HG02938 (cell line): ENCODE results near the gene NAT9.

Experiments
- ATAC-seq: cut with Tn5 transposase; IDR thresholded peaks from one replicate; pipeline ENCODE4 v1.9.1; 2021; ENCODE audit warnings: mild to moderate bottlenecking, moderate library complexity; ENCODE audit not compliant: unreplicated experiment

The NAT9 gene

DNA sequence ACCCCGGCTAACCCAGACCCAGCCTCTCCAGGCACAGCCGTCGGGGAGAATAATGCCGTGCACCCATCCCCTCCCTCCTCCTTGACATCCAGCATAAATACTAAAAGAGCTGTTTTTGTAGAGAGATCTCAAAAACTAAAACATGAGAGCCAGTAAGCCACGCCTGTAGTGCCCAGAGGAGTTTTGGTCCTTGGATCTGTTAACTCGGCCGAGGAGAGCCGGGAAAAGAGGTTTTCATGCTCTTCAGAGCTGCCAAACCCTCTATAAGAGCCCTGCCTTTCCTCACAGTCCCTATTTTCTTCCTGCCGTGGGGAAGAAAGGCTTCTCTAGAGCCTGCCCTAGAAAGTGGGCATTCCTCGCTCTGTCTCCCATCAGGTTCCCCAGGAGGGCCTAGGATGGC, 30.2 kb upstream of the NAT9 start:
- no peak for ATAC-seq

DNA sequence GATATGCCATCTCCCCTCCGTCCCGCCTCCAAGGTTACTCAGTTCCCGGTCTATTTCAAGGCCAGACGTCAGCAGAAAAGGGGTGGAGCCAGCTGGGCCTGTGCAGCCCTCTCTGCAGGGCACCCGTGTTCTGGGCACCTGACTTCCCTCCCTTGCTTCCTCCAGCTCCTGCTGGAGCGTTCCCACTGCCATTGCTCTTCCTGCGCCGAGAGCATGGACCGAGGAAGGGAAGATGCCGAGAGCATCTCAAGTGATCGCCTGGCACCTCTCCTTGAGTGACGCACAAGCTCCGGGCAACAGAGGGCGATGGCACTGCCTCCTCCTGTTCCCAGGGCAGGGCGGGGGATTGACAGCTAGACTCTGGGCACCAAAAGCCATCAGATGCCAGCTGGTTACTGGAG, 29.4 kb upstream of the NAT9 start:
- ATAC-seq, result no peak

DNA sequence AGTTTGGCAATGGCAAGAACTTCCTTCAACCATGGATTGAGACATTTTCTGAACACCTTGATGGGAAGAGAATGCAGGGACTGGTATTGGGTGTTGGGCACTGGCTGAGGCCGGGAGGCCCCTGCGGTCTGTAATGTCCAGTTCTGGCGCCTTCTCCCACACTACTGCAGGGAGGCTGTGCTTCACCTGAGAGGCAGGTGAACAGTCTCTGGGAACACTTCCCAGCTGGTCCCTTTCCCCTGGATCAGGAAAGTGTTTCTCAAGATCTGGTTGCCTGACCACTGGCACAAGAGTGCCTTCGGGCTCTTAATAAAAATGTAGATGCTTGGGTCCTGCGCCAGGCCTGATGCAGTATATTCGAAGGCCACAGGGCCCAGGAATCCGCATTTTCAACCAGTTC, 28.5 kb upstream of the NAT9 start:
- no peak for ATAC-seq

DNA sequence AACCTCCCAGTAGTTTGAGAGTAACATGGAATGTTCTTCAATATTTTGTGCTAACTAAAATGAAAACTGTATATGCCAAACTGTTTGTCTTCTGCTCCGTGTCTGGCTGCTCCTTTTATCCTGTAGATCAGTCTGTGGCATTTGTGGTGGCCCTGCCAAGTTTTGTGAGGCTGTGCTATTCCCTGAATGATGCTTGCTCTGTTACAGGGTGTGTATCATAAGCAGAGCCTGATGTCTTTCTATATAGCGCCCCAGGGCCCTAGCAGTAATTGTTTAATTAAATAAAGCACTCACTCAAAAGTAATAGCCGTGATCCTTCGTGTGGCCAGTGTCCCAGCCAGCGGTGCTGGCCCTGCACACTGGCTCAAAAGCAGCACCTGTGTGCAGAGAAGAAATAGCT, 27.8 kb upstream of the NAT9 start:
- no peak for ATAC-seq

DNA sequence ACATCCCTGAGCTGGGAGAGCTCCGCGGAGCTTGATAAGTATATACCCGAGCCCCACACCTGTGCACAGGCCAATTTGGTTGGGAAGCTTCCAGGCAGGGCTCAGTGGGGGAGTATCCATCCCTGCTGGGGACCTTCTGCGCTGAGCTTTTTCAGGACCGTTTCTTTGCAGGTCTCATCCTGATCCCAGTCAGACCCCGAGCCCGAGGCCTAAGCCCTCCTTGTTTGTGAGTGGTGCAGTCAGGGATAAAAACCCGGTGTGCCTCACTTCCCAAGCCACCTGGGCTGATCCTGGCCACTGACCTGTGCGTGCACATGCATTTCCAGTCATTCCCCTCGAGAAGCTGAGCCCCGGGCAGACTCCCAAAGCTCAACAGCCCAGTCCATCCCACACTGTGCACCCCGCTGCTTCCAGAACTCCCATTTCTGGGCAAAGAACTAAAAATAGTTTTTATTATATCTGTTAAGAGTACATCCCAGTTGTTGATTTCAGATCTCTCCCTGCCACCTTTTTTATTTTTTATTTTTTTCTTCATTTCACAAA, 27.3 kb upstream of the NAT9 start:
- ATAC-seq, result no peak

DNA sequence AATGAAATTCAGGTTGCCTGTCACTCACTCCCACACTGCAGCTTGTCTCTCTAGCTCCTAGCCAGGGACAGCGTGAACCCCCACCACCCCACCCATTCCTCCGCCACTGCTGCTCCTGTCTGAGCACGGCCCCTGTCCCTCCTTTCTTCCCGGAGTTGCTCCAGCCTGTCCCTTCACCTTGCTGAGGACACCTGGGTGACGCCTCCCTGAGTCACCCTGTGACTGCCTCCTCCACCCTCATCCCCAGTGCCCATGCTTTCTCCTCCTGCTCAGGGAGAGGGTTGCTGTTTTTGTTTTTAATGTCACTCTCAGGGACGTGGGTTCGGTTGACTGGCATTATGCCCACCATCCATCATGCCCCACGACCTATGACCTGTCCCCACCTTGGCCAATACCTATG, 25.8 kb upstream of the NAT9 start:
- no peak for ATAC-seq

DNA sequence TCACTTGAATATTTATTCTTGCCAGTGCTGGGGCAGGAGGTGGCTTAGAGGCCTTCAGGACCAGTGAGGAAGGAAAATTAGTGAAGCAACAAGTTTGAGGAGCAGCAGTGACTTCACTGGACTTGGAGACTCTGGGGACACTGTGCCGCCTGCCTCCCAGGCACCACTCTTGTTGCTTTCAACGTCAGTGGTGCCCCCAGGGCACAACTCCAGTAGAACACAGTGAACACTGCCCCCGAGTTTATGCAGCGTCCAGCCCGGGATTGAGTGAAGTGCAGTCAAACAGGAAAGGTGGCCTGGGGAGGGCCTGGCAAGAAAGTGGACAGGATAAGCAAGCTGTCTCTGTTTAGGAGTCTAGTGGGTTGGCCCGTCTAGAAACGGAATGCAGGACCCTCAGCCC, 24.4 kb upstream of the NAT9 start:
- ATAC-seq, result no peak

DNA sequence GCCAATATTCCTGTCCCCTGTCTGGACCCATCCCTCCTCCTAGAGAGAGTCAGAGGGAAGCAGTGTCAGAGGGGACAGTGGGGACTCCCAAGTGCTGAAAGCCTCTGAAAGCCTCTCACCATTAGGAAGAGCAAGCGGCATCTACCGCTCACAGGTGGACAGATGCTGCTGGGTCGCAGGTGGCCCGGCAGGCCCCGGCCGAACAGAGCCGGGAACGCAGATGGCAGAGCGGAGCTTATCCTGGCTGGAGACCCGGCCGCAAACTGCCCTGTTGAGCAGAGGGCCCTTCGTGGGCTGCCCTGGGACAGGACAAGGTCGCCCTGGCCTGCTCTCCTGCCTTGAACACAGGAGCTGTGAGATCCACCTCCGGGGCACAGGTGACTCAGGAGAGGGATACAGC, 23.0 kb upstream of the NAT9 start:
- ATAC-seq, result no peak

DNA sequence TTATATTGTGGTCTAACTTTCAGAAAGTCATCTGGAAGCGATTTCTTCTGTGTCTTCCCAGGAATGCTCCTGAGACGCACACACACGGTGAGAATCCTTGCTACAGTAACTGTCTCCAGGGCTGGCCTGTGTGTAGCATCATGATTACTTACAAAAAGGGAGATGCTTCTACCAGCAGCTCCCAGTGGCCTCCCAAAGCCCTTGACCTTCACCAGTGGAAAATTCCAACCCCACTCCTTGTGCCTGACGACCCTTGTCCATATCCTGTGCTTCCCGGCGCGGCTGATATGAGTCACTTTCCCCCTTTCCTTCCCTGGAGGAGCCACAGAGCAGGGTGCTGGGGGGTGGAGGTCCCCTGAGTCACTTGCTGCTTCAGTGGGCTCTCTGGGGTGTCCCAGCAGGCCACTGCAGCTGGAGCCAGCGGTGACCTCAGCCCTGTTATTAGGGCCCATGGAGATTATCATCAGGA, 22.1 kb upstream of the NAT9 start:
- no peak for ATAC-seq

DNA sequence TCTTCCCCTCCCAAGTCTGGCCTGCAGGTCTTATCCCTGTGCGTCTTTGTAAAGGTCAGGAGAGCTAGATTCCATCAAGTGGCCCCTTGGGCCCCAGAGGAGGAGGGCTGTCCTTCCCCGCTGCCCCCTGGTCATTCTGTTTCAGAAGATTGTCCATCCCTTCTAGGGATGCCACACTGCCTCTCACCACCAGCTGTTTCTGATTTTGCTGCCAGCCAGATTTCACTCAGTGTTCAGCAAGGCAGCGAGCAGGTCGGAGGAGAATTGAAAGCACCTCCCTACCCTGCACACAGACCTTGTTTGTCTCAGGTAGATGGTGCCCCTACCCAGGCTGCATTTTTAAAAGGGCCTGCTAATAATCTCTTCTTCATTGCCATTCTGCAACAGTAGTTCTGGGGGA, 21.7 kb upstream of the NAT9 start:
- no peak for ATAC-seq

DNA sequence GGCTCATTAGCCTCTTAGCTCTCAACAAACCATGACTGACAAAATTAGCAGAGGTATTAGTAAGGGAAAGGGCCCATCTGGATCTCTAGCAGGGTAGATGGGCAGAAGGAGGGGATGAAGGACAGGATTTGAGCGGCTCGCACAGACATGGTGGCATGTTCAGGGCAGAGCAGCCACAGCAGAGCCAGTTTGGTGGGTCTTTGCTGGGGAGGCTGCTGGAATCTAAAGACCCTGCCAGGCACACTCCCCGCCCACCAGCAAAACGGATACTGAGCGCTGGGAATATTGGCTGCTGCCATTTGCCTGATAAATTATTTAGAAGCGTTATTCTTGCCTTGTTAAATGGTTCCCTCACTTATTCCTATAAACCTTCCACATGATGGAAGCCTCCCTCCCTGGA, 20.7 kb upstream of the NAT9 start:
- ATAC-seq, result no peak

DNA sequence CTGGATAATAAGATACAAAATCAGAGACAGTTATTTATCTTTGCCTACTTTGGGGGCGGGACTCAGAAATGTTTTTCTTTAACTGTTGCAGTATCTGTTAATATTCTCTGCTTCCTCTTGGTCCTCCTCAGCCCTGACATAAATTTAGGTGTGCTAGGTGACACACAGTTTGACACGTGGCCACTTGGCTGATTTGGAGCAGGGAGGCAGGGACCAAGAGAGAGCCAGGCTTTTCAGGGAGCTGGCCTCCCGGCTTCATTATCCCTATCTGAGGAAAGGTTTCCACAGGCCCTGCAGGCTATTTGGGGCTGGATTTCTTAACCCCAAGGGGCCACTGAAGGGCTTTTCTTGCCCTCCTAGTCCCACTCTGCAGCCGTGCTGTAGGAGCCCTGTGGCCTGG, 20.1 kb upstream of the NAT9 start:
- no peak for ATAC-seq

DNA sequence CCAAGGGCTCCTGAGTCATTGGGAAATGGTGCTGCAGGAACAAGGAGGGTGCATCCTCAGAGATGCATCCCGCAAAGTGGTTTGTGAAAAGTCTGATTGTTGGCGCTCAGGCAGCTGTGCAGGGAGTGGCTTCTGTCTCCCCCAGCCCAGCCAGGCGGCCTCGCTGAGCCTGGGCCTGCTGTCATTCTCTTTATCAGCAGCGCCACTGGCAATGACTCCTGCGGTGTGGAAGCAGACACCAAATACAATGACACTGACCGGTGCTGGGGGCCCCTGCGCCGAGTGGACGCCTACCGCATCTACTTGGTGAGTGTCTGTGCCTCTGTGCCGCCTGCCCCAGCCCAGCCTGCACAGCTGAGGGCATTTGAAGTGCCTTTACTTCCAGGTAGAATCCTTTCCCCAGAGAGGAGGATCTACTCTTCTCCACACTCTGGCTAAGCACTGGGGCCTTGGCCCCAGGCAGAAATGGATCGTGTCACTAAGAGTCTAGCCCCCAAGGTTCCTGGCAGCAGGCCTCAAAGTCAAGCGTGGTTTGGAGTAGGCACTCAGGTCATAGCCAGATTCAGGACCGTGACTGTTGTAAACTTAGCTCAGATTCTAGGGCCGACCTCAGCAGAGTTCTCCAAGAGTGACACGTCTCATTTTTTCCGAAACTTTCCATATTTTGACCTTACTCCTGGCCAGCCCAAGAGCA, 19.3 kb upstream of the NAT9 start:
- ATAC-seq, result no peak

DNA sequence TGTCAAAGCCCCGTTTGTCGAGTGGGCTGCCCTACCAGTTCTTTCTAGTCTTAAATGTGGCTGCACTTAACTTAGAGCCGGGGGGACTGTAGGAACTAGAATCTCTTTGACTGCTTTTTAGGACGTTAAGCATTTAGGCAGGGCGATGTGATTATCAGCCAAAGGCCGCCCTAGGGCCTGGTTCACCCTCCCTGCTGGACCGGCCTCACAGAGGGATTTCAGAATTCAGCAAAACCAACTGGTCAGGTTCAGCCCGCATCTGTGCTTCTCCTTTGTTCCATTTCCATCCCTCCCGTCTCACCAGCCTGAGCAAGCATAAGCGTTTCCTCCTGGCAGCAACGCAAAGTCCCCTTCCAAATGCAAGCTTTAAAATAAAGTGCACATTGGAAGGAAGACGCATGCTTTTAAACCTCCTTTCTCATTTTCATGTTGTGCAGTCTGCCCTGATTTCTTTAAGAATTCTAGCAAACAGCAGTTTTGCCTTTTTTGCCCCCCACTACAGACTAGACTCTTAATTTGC, 16.5 kb upstream of the NAT9 start:
- ATAC-seq, result no peak

DNA sequence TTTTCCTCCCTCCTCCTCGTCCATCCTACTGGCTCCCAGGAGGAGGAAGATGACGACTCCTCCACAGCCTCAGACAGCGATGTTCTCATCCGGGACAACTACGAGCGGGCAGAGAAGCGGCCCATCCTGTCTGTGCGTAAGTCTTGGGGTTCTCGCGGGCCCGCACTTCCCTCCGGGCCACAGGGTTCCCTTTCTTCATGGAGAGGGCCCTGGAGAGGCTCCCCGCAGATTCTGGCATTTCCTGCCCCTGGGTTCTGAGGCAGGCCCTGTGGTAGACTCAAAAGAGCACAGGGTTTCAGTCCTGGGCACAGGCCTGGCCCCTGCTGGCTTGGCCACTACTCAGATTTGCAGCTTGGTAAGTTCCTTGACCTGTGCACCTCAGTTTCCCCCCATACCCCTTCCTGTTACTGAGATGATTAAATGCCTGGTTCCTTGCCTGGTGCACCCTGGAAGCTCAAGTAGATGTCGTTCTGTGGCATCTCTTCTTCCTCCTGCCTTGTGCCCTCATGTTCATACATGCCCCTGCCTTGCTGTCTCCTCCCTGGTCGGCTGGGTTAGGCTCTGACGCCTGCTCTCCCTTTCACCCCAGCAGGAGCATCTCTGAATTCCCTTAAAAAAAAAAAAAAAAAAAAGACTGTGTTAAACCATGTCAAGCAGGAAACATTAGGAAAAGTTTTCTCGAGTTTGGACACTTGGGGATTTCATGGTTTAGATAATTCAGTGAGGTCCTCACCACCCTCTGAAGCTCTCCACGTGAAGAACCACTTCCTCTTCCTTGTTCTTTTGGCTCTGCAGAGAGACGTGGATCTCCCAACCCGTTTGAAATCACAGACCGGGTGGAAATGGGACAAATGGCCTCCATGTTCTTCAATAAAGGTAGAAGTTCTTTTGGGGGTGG, 14.3 kb upstream of the NAT9 start:
- ATAC-seq, result no peak

DNA sequence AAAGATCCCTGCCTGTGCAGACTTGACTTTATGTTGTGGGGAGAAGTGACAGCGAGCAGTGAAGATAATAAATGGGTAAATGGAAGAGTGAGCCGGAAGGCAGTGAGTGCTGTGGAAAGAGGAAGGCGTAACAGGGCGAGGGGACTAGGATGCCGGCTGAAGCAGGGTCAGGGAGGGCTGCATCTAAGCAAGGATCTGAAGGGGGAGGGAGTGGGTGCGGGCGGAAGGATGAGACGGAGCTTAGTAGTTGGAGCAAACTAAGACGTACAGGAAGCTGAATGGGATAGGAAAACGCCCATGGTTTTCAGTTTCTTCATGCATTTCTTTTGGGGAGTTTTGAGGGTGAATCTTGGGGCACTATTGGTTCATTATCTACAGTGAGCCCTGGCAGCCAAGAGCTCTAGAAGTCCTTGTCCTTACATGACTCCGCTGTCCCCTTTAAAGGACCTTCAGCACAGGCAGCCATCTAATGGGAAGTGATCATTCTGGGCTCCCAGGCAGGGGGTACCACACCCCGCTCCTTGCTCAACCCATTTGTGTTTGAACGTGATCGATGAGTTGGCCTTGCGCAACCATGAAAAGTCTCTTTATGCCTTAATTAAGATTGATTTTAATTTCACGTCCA, 10.4 kb upstream of the NAT9 start:
- no peak for ATAC-seq

DNA sequence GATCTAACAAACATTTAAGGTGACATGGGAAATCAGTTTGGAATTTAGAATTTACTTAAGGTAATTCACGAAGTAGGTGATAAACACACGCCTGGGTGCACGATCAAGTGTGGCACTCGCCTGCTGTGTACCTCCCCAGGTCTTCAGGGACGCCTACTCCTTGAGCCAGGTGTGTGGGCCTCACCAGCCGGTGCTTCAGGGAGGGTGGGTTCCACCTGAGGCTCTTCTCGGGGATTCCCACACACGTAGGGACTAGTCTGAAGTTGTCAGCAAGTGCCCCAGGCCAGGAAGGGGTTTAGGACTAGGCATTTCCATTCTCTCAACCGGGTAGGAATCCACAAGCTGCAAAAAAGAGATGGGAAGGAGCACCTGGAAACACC, 9.8 kb upstream of the NAT9 start:
- ATAC-seq, result no peak

DNA sequence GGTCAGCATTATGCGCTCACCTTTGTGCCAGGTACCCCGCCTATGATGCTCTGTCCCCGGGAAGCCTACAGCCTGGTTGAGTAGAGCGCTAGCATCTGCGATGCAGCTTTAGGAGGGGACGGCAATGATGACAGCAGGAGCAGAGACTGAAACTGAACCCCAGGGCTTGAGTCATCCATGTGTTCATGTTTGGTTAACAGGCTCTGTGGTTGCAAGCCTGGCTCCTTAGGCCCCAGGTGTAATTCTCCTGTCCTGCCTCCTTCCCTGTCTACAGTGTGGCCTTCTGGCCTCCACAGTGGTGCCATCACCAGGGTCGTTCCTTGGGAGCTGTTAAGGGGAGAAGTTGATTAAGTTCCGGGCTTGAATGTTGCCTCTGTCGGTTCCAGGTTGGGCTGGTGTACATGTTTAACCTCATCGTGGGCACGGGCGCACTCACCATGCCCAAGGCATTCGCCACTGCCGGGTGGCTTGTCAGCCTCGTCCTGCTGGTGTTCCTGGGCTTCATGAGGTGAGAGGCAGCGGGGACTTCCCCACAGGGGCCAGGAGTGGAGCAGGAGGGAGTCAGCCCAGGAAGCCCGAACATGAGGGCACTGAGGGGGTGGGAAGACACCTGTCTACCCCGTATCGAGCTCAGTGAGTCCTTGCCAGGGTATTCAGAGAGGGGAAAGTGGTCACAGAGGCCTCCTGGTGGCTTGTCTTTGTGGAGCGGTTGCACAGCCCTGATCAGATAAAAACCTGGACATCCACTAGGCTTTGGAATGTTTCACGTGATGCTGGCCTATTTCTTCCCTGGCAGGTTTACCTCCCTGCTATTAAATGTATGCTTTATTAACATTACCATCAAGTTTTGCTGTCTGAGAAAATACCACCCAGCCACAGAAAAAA, 9.2 kb upstream of the NAT9 start:
- ATAC-seq, result no peak

DNA sequence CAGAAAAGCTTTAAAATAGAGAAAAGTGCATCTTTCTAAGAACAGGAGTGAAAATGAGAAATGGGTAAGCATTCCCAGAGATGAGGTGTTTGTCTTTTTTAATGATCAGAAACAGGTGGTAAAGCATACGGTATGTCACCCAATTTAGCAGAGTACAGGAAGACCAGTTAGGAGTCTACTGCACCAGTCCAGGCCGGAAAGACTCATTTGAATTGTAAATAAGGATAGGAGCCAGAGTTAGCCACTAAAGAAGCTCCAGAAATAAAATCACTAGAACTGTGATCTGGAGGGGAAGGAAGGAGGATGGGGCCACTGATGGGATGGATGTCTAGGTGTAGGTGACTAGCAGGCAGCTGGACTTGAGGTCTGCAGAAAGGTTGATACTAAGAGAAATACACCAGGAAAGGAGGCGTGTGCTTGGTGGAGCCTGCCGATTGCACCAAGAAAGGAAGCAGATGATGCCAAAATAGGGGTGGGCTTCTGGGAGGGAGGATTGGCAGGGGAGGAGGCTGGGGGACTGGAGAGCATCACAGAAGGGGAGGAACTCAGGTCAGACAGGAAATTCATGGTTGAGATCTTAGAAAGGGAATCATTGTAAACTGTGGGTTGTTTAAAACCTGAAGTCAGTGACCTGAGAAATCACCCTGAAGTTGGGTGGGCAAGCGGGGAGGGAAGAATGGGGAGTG, 8.1 kb upstream of the NAT9 start:
- no peak for ATAC-seq

DNA sequence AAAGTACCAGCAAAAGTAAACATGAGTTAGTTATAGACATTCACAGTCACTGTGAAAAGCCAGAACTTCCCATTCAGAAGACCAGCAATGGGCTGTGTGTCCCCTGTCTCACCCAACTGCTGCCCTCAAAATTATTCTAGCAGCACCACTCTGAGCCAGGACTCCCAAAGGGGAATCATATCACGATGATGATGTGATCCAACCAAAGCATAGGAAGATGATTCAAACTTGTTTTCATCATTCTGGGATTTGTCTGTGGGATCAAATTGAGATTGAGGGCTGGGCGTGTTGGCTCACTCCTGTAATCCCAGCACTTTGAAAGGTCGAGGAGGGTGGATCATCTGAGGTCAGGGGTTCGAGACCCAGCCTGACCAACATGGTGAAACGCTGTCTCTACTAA, 6.4 kb upstream of the NAT9 start:
- ATAC-seq, result no peak
